GM18870 (cell line): ENCODE results near the gene RPH3AL.

Source experiments
- ATAC-seq: cut with Tn5 transposase; IDR thresholded peaks from one replicate; pipeline ENCODE4 v1.9.1; 2021; ENCODE audit warnings: moderate library complexity; ENCODE audit not compliant: unreplicated experiment

RPH3AL gene

DNA sequence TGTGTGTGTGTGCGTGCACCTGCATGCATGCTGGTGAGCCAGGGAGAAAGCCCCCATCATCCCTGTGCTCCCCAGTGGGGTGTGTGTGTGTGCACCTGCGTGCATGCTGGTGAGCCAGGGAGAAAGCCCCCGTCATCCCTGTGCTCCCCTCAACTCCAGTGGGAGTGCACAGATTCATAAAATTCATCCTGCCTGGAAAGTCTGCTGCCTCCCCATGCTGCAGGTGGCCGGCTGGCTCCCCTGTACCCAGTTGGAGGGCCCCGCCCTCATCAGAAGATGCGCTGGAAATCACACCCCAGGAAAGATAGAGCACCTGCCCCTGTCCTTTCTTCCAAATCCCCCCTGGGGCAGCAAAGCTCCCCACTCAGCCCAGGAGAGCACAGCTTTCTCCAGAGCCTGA is 86.4 kb downstream of the RPH3AL start:
- no peak for ATAC-seq

DNA sequence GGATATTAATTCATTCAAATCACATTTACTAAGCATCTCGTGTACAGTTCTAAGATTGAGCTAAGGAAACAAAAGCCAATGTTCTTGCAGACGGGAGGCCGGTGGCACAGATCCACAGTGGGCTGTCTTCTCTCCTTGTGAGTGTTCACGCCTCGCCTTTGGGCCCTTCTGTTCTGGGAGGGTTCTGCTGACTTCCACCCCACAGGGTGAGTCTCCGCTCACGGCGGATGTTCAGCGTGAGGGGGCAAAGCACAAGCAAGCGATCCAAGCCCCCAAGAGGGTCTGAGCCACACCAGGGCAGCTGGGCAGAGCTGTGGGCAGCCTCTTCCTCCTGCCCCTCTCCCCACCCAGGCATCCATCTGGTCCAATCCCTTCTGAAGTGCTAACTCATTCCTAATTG is 86.9 kb downstream of the RPH3AL start:
- ATAC-seq = no peak

DNA sequence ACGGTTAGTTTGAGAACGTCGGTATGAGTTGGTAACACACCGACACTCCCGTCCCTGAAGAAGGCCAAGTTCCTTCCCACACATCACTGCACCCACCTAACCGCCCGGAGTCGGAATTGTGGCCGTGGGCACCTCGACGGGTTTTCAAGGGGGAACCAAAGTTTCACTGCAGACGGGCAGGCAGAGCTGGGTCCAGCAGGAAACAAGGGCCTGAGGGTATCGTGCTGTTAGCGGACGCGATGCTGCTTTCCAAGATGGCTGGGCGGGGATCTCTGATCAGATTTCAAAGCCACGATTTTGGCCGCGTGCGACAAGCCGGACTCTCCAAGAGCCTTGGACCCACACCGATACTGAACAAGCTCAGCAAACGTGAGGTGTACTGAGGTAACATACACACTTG is 88.8 kb downstream of the RPH3AL start:
- no peak for ATAC-seq

DNA sequence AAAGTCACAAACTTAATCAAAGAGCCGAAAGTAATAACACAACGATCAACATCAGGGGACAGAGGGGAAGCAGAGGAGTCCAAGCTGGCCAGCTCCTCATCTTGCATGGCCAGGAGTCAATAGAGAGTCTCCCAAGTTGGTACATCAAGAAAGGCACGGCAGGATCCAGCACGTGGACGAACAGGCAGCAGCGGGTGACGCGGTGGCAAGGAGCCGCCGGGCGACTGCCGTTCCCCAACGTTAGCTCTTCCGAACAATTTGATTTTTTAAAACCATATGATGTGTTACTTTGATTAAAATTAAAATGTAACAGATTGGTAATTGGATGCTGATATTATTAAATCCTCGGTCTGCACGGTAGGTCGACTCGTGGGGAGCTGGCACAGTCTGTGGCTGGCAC is 89.3 kb downstream of the RPH3AL start:
- ATAC-seq = no peak

DNA sequence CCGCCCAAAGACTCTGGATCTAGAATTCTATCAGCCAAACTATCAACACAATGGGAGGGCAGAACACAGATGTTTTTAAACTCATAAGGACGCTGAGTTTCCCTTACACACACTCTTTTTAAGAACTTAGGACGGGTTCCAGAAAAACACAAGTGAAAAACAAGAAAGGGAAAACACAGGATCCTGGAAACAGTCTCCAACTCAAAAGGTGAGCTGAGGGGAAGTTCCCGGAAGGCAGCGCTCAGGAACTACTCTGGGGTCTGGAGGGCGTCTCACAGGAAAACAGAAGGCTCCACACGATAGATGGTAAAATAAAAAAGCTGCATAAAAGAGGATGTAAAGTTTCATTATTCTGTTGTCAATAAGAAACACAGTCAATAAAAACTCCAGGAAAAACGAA is 91.0 kb downstream of the RPH3AL start:
- ATAC-seq = no peak

DNA sequence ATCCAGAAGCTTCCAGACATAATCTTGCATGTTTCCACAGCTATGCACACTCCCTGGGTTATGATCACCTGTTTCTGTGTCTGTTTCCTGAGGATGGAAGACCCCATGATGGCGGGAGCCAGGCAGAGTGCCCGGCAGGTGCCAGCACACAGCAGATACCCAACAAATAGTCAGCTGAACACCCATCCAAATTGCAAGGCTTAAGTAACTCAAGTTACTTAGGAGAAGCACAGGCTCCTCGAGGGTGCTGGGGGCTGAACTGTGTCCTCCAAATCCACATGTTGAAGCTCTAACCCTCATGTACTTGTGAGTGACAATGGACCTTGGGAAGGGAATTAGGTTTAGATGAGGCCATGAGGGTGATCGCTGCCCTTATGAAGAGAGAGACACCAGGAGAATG is 91.7 kb downstream of the RPH3AL start:
- ATAC-seq = no peak

DNA sequence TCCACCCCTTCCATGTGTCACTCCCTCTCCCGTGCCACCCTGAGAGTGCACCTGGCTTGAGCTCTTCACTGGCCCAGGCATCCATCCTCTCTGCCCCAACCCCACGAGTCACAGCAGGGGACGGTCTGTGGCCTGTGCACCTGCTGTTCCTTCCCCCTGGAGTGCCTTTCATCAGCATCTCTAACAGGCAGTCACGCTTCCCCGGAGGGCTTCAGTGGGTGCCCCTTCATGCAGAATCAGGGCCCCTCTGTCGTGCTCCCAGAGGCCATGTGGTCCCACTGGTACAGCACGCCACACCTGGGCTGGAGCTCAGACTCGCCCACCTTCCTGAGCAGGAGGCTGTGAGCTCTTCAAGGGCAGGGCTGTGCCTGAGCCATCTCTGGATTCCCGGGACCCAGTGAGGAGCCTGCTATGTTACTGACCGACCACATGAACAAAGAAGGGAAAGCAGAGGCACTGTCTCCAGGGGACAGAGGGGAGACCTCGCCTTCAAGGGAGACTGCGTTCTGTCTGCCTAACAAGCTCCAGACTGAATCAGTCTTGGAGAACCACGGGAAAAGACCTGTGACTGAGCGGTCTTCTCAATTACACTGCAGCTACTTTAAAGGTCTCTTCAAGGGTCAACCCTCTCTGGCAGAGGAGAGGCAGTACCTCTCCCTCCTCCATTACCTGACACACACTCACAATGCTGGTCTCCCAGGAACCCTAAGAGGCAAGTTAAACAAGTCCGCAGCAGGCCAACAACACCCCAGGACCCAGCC is 92.4 kb downstream of the RPH3AL start:
- ATAC-seq = no peak

DNA sequence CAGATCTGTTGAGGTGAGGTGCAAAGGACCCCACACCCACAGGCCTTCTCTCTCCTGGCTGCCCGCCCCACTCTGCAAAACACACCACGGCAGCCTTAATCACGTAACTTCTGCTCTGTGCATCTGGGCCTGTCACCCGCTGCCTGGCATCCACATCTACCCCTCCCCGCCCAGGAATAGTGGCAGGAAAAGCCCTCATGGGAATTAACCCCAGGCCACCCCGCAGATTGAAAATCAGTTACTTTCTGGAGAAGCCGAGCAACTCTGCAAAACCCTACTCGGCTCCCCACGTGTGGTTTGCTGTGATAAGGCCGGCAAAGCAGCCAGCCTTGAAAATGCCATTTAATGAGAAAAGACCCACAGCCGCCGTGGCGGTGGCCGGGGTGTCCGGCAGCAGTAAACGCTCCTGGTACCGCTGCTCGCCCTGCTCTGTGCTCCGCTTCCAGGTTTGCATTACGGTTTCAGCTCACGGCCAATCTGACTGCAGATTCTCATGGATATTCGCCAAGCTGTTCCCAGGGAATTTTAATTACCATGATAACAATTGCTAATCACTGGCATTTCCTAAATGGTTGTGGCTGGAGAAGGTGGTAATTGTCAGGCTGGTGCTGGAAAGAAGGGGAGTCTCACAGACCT is 93.1 kb downstream of the RPH3AL start:
- no peak for ATAC-seq

DNA sequence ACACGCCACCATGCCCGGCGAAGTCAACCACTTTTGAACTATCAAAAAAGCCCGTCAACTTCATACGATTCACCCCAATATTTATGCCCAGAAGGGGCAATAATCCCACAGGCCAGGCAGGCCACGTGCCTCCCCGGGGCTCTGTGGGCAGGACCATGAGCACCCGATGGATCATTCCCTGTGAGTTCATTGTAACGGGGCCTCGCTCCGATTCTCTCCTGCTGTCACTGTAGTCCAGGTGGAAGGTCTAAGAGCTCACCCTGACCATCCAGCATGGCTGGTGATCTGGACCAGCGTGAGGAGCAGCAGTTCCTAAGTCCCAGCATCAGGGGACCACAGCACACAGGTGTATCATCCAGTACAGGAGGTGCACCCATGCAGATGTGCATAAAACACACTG is 93.7 kb downstream of the RPH3AL start:
- no peak for ATAC-seq

DNA sequence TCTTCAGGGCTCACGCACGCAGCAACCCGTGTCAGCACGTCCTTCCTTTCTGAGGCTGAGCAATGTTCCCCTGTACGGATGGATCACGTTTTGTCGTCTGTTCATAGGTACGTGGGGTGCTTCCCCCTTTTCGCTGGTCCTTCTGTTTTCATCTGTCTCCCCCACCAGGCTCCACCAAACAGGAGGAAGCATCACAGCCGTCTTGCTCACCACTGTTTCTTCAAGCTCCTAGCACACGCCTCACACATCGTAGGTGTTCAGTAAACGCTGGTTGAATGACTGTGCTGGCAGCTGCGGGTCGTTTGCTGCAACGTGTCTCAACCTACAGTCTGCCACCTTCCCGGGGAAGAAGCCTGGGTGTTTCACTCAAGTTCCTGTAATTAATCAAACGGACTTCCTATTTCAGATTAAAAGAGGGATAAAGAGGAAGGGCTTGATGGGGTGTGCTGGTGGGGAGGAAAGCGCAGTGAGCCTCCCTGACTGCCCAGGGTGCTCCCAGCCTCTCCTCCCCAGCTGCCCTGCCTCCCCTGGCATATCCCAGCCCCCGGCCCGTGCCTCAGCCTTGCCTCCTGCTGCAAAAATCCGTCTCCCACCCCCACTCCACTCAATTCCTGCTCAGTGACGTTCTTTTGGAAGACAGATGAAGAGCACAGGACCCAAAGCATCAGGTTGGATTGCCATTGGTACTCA is 94.4 kb downstream of the RPH3AL start:
- no peak for ATAC-seq

DNA sequence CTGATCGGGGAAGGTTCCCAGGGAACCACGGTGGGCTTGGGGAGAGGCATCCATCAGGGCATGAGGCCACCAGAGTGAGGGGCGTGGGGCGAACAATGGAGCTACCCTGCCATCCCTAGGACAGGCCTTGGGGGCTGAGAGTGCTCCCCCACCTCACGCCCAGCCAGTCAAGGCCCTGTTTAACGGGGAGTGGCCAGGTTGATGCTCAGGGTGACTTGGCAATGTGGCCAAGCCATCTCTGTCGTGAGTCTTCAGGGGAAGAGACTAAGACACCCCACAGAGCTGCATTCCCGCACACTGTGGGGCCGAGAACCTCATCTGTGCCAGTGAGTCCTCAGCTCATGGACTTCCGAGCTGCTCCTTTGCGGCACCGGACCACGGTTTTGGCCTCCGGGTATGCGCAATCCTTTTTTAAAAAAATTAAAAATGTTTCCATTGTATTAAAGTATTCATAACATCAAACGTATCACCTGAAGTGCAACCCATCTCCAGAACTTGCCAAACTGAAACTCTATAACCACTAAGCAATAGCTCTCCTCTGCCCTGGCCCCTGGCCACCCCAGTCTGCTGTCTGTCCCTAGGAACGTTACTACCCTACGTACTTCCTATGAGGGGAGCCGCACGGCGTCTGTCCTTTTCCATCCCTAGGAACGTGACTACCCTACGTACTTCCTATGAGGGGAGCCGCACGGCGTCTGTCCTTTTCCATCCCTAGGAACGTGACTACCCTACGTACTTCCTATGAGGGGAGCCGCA is 99.3 kb downstream of the RPH3AL start:
- ATAC-seq = no peak

DNA sequence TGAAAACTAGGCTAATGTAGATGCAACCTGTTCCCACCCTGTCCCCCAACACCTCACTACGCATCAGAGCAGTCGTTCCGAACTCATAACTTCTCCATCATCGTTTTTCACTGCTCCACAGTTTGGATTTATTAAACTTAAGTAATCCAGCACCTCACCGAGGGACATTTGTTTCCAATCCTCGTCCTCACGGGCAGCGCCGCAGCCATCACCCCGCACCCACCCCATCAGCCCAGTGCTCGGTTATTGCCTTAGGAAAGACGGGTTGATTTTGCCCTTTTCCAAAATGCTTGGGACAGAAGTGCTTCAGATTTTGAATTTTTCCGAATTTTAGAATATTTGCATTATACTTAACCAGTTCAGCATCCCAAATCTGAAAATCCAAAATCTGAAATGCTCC is 100.2 kb downstream of the RPH3AL start:
- ATAC-seq = no peak

DNA sequence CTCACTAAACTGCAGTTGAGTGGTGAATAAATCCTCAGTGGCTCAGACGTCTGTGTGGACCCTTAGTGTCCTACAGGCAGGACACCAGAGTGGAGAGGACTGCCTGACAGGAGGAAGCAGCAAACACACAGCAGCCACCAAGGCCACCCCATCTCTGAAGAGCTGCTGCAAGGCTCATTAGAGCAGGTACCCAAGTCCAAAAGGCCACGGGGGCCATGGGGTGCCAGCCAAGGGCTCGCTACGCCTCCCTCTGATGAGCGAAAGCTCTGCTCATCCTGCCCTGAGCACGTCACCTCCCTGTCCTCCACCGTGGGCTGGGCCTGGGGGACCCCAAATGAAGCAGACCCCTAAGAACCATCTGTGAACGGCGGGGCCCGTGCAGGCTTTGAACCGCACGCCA is 101.1 kb downstream of the RPH3AL start:
- ATAC-seq = no peak

DNA sequence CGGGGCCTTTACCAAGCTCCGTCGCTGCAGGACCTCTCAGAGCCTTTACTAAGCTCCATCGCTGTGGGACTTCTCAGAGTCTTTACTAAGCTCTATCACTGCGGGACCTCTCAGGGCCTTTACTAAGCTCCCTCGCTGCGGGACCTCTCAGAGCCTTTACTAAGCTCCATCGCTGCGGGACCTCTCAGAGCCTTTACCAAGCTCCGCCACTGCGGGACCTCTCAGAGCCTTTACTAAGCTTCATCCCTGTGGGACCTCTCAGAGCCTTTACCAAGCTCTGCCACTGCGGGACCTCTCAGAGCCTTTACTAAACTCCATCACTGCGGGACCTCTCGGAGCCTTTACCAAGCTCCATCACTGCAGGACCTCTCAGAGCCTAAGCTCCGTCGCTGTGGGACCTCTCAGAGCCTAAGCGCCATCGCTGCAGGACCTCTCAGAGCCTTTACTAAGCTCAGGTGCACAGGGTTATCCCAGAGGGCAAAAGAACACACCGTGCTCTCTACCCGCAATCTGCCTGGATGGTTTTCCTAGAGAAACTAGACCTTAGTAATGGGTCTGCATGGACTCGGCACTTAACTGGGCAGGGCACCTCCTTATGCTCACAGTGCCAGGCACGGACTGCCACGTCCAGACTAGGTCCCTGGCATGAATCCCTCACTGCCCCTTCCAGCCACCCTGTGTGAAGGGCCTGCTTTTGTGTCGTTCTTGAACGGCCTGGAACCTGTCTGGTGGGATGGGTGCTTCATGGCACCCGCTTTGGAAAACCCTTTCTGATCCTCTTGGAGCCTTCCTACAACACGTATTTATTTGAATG is 101.9 kb downstream of the RPH3AL start:
- ATAC-seq = no peak

DNA sequence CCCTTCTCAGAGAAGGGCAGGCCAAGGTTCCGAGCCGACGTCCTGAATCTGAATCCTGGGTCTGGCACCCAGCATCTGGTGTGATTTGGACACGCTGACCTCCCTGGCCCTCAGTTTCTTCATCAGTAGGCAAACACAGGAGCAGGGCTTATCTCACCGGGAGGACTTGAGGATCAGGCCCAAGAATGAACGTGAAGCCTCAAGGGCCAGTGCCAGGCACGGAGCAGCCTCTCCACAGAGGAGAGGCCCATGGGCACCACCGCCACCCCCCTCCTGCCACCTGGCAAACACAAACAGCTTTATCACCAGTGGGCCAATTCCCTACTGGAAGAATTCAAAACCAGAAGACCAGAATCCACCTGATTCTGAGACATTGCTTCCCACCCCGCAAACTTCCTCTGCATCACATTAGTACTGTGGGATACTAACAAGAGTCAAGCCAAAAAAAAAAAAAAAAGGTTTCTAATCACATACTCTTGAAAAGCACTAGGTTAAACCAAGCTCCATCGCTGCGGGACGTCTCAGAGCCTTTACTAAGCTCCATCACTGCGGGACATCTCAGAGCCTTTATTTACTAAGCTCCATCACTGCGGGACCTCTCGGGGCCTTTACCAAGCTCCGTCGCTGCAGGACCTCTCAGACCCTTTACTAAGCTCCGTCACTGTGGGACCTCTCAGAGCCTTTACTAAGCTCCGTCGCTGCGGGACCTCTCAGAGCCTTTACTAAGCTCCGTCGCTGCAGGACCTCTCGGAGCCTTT is 103.2 kb downstream of the RPH3AL start:
- ATAC-seq = no peak

DNA sequence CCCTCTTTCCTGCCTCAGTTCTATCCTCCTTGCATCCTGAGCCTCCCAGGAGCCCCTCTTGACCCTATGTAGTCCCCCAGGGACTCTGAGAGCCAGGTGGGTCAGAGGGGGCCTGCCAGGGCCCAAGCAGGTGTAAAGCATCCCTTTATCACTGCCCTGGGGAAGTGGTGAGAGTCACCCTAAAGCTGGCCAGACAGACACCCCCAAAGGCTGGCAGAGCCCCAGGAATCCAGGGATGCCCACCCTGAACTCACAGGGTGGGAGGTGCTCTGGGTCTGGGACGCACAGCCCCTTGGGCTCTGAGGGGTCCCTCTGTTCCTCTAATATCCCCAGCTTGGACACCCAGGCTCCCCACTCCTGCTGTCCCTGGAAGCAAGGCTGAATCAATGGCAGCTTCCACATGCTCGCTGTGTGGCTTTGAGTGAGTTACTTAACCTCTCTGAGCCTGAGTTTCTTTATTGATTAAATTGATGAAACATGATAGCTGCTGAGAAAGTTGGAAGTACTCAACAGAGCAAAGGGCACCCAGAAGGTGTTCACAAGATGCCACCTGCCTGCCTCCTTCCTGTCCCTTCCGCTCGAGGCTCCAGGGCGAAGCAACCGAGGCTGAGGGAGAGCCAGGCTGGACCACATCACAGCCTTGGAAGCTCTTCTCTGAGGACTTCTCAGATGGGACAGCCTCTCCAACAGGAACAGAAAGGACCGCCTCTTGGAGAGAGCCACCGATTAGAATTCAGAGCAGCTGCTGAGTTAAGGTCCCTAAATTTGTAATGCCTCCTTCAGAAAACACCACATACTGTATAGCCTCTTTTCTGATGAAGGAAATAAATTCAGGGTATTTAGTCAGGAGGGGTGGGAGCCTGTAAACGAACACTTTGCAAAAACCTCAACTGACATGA is 104.0 kb downstream of the RPH3AL start:
- no peak for ATAC-seq

DNA sequence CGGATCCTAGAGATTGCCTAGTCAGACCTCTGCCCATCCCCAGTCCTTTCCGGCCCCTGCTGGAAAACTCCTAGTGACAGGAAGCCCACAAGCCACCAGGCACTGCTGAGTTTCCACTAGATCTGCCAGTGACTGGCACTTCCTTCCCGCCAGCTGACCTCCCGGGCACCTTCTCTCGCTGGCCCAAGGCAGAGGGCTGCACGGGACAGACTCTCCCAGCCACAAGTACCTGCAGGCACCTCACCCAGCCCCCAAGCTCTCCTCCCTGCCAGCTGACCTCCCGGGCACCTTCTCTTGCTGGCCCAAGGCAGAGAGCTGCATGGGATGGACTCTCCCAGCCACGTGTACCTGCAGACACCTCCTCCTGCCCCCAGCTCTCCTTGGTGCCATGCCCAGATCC is 104.8 kb downstream of the RPH3AL start:
- no peak for ATAC-seq

DNA sequence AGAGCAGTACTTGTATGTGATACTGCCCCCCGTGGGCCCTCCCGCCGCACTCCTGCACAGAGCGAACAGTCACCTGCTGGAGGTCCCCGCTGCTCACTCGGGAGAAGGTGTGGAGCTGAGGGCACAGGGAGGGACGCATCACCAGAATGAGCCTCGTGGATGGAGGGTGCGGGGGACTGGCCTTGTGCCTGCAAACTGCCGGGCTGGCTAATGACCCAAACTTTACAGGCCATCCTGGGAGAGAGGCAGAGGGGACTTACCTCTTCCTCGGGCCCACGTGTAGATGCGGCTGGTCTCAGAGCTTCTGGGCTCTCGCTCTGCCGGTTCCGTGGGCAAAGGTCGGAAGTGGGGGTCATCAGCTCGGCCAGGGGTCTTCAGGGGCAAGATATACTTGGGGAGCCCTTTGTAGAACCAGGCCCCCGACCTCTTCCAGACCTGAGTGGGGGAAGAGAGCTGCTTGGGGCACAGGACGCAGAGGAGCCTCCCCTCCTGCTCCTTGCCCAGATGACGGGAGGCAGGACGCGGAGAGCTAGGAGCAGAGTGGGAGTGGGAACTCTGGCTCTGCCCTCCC is 105.7 kb downstream of the RPH3AL start:
- ATAC-seq = no peak

DNA sequence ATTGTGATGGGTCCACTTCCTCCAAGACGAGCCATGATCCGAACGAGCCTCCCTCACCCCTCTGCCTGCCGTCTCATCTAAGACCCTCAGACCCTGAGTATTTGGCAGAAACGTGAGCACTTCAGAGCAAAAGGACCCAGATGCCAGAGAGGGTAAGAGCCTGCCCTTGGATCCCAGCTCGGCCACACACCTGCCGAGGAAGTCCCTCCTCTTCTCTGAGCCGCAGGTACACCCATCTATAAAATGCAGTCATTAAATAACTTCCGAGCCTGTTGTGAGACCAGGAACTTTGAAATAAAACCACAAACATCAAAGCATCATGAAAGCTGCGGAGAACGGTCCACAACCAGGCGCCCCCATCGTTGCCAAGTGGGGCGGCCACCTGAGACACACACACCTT is 106.4 kb downstream of the RPH3AL start:
- ATAC-seq = no peak
